Measurements from ENCODE around the gene DNM3. TPM values are rescaled to one million over a fixed set of nuclear protein-coding genes. Genes with fewer than 3 reads are reported as not detected.

Gene DNM3
- total and polyA plus RNA-seq, 2 donors (not counting 3 experiments of a cell fraction or from before 2014, with no cell fraction given) = 1.4 to 2.5 TPM

DNA sequence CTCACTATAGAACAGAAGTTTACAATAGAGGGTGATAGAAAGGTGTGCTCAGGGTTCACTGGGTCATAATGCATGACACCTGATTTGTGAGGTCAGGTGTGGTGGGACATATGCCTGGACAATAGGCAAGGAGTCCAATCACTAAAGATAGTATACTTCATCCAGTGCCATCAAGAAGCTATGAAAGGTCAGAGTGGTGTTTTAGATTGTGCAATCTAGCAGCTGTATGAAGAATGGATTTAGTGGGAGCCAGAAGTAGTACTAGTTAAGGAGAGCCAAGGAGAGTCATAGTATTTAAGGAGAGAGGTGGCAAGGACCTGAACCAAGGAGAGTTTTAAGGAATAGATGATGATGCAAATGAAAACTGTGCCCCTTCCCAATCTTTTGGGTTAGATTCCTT is 498.5 kb downstream of the DNM3 start:
- FAIRE-seq = no peak
- CTCF ChIA-PET = interaction anchor here (1.1 kb wide), 1 partner anchor 19 kb away, joined by 4 read pairs; no protein-coding TSS in a partner anchor

More for the DNA sequence above, 498.5 kb downstream of the DNM3 start:
- Histone ChIP-seq H3K36me3 (ENCODE audit: control insufficient read depth in 2 of 2, extremely low read depth in 1 of 2, insufficient read depth in 2 of 2, low read length in 2 of 2) (no peaks in the 10 kb centered on the region), H3K27ac (ENCODE audit: insufficient read depth, low read depth, low read length) (no peak overlapping the region), H3K4me2 (ENCODE audit: insufficient read depth, low read length) (no peak overlapping the region), H3K9me1 (replicated peaks; ENCODE audit: control insufficient read depth, extremely low read depth, insufficient read depth, low read length) (no peaks in the 10 kb centered on the region), H3K9me3 (replicated peaks; ENCODE audit: control insufficient read depth, insufficient read depth, low read length) (no peaks in the 10 kb centered on the region), H3K4me3 (replicated peaks in 1 of 3; ENCODE audit: insufficient read depth in 1 of 3, low read depth in 1 of 3, low read length in 3 of 3) (no peak overlapping the region), H3K9ac (replicated peaks; ENCODE audit: extremely low read depth, insufficient read depth, low read length) (no peak overlapping the region), H3K27me3 (ENCODE audit: control insufficient read depth in 2 of 2, insufficient read depth in 2 of 2, low read length in 2 of 2) (no peaks in the 10 kb centered on the region), H4K20me1 (replicated peaks; ENCODE audit: control insufficient read depth, extremely low read depth, insufficient read depth, low read length) (no peaks in the 10 kb centered on the region), H3K79me2 (ENCODE audit: control insufficient read depth, insufficient read depth, low read length) (no peaks in the 10 kb centered on the region), H2AFZ (ENCODE audit: low read depth, low read length) (no peak overlapping the region), H3K4me1 (ENCODE audit: control insufficient read depth, extremely low read depth, insufficient read depth, low read length) (peaks cover 26% of the 10 kb centered on the region)
- POLR2A ChIA-PET = no interaction called here
- dilution Hi-C loops (cut with MboI; ENCODE audit: extremely low pct_ligation_motif_present, low sequenced_read_pairs) (no loop called here), intact Hi-C loops (cut with micrococcal nuclease) (loop anchor here (5.0 kb wide), 1 partner anchor 198 kb away; no protein-coding TSS in a partner anchor)
- TF ChIP-seq JUN (IDR thresholded peaks at IDR 0.05; ENCODE audit: borderline replicate concordance, insufficient read depth, insufficient read length, low read depth) (no peak), GATA2 (IDR thresholded peaks at IDR 0.05; ENCODE audit: insufficient read depth, insufficient read length, low read depth, low read length) (no peak), POLR2A (IDR thresholded peaks at IDR 0.05; ENCODE audit: low read depth, low read length) (no peak), MYC (IDR thresholded peaks at IDR 0.05; ENCODE audit: low read depth, low read length) (no peak), POLR2AphosphoS5 (IDR thresholded peaks at IDR 0.05; ENCODE audit: insufficient read depth, low read depth, low read length) (no peak), EZH2 (IDR thresholded peaks at IDR 0.05; ENCODE audit: borderline replicate concordance, low read depth, low read length, severe bottlenecking) (no peak)
- TF ChIP-seq, protein P1, sequence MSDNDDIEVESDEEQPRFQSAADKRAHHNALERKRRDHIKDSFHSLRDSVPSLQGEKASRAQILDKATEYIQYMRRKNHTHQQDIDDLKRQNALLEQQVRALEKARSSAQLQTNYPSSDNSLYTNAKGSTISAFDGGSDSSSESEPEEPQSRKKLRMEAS (IDR thresholded peaks at IDR 0.05; ENCODE audit: insufficient read depth, insufficient read length) = no peak
- TF ChIP-seq, protein P2, sequence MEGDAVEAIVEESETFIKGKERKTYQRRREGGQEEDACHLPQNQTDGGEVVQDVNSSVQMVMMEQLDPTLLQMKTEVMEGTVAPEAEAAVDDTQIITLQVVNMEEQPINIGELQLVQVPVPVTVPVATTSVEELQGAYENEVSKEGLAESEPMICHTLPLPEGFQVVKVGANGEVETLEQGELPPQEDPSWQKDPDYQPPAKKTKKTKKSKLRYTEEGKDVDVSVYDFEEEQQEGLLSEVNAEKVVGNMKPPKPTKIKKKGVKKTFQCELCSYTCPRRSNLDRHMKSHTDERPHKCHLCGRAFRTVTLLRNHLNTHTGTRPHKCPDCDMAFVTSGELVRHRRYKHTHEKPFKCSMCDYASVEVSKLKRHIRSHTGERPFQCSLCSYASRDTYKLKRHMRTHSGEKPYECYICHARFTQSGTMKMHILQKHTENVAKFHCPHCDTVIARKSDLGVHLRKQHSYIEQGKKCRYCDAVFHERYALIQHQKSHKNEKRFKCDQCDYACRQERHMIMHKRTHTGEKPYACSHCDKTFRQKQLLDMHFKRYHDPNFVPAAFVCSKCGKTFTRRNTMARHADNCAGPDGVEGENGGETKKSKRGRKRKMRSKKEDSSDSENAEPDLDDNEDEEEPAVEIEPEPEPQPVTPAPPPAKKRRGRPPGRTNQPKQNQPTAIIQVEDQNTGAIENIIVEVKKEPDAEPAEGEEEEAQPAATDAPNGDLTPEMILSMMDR (IDR thresholded peaks at IDR 0.05; ENCODE audit: extremely low read depth in 1 of 2, insufficient read depth in 1 of 2, low read depth in 1 of 2, low read length in 2 of 2) = no peak
- no peak for DNase-seq (ENCODE audit: low read depth, low spot score)
- no TSS peak for BruUV-seq (replicated peaks)
